Adipocyte (in vitro differentiated cells): ENCODE data around the gene GNS.

Experiments
- DNase-seq: peaks from one replicate; pipeline ENCODE4 v3.0.0-alpha.2; 2015; ENCODE audit warnings: low read depth
- H3K27me3 ChIP-seq: replicated peaks from 2 replicates; pipeline ENCODE4 v1.7.0; 2013; ENCODE audit warnings: mild to moderate bottlenecking, low read length, moderate library complexity; ENCODE audit not compliant: control insufficient read depth, insufficient read depth
- H3K36me3 ChIP-seq: 2 replicates; pipeline ENCODE4 v1.7.0; 2013; ENCODE audit warnings: low read length, mild to moderate bottlenecking, moderate library complexity; ENCODE audit not compliant: control insufficient read depth, insufficient read depth, severe bottlenecking
- H3K4me1 ChIP-seq: 2 replicates; pipeline ENCODE4 v1.7.0; 2013; ENCODE audit warnings: mild to moderate bottlenecking, low read length, moderate library complexity; ENCODE audit not compliant: control insufficient read depth, insufficient read depth
- H3K4me3 ChIP-seq: 2 replicates; pipeline ENCODE4 v1.7.0; 2013; ENCODE audit warnings: mild to moderate bottlenecking, low read length, moderate library complexity
- H3K9ac ChIP-seq: 2 replicates; pipeline ENCODE4 v1.7.0; 2013; ENCODE audit warnings: mild to moderate bottlenecking, low read length, moderate library complexity
- H3K9me3 ChIP-seq: 2 replicates; pipeline ENCODE4 v1.7.0; 2013; ENCODE audit warnings: mild to moderate bottlenecking, low read length, moderate library complexity; ENCODE audit not compliant: control insufficient read depth

The GNS gene

GRCh38 chr12:64746663-64747062 lies 12.5 kb downstream of the GNS start:
- H3K36me3 ChIP-seq: peaks cover 51% of the 10 kb centered on the region

GRCh38 chr12:64745980-64746379 lies 13.2 kb downstream of the GNS start:
- Histone ChIP-seq H3K9ac (no peak overlapping the region), H3K4me1 (peaks cover 16% of the 10 kb centered on the region), H3K4me3 (no peak overlapping the region), H3K27me3 (no peaks in the 10 kb centered on the region), H3K9me3 (no peaks in the 10 kb centered on the region), H3K36me3 (peaks cover 58% of the 10 kb centered on the region)
- DNase-seq: no peak

More at GRCh38 chr12:64746663-64747062, 12.5 kb downstream of the GNS start:
- Histone ChIP-seq H3K4me1 (peaks cover 16% of the 10 kb centered on the region), H3K4me3 (no peak overlapping the region), H3K9me3 (no peaks in the 10 kb centered on the region), H3K9ac (no peak overlapping the region), H3K27me3 (no peaks in the 10 kb centered on the region)
- no peak for DNase-seq

- no peaks in the 10 kb centered on the region for H3K27me3 ChIP-seq
- H3K36me3 ChIP-seq: peaks cover 58% of the 10 kb centered on the region
- no peaks in the 10 kb centered on the region for H3K9me3 ChIP-seq
- DNase-seq: no peak
- H3K9ac ChIP-seq: no peak overlapping the region
- peaks cover 16% of the 10 kb centered on the region for H3K4me1 ChIP-seq
- H3K4me3 ChIP-seq: no peak overlapping the region
Observed at GRCh38 chr12:64745259-64745807, 13.9 kb downstream of the GNS start.

GRCh38 chr12:64744422-64745258 lies 14.6 kb downstream of the GNS start:
- peak; percentile 33 for DNase-seq
- Histone ChIP-seq H3K27me3 (no peaks in the 10 kb centered on the region), H3K36me3 (peaks cover 59% of the 10 kb centered on the region)

GRCh38 chr12:64743206-64743605 lies 16.0 kb downstream of the GNS start:
- Histone ChIP-seq H3K4me3 (no peak overlapping the region), H3K9me3 (no peaks in the 10 kb centered on the region), H3K36me3 (peaks cover 69% of the 10 kb centered on the region), H3K4me1 (peaks cover 16% of the 10 kb centered on the region), H3K27me3 (no peaks in the 10 kb centered on the region), H3K9ac (no peak overlapping the region)
- DNase-seq: no peak

More at GRCh38 chr12:64744422-64745258, 14.6 kb downstream of the GNS start:
- H3K9me3 ChIP-seq: no peaks in the 10 kb centered on the region
- no peak overlapping the region for H3K9ac ChIP-seq
- peaks cover 16% of the 10 kb centered on the region for H3K4me1 ChIP-seq
- peak overlapping the region; percentile 44 for H3K4me3 ChIP-seq

GRCh38 chr12:64742416-64742815 lies 16.8 kb downstream of the GNS start:
- no peak for DNase-seq
- Histone ChIP-seq H3K27me3 (no peaks in the 10 kb centered on the region), H3K9me3 (no peaks in the 10 kb centered on the region), H3K4me3 (no peak overlapping the region), H3K9ac (no peak overlapping the region), H3K36me3 (peaks cover 73% of the 10 kb centered on the region), H3K4me1 (peaks cover 16% of the 10 kb centered on the region)

- Histone ChIP-seq H3K9ac (no peak overlapping the region), H3K27me3 (no peaks in the 10 kb centered on the region), H3K9me3 (no peaks in the 10 kb centered on the region), H3K36me3 (peaks cover 86% of the 10 kb centered on the region), H3K4me1 (peaks cover 8% of the 10 kb centered on the region), H3K4me3 (no peak overlapping the region)
- DNase-seq: no peak
Observed at GRCh38 chr12:64740646-64741045, 18.6 kb downstream of the GNS start.

- DNase-seq: no peak
- no peak overlapping the region for H3K4me3 ChIP-seq
- H3K4me1 ChIP-seq: peaks cover 6% of the 10 kb centered on the region
- H3K9me3 ChIP-seq: no peaks in the 10 kb centered on the region
- peaks cover 93% of the 10 kb centered on the region for H3K36me3 ChIP-seq
- no peak overlapping the region for H3K9ac ChIP-seq
- no peaks in the 10 kb centered on the region for H3K27me3 ChIP-seq
Observed at GRCh38 chr12:64739778-64740177, 19.4 kb downstream of the GNS start.

GRCh38 chr12:64737539-64737938 lies 21.7 kb downstream of the GNS start:
- Histone ChIP-seq H3K9ac (no peak overlapping the region), H3K4me1 (no peaks in the 10 kb centered on the region), H3K27me3 (no peaks in the 10 kb centered on the region), H3K9me3 (no peaks in the 10 kb centered on the region), H3K36me3 (peaks cover 85% of the 10 kb centered on the region), H3K4me3 (no peak overlapping the region)
- DNase-seq: no peak

- H3K36me3 ChIP-seq: peaks cover 81% of the 10 kb centered on the region
- H3K9me3 ChIP-seq: no peaks in the 10 kb centered on the region
- no peaks in the 10 kb centered on the region for H3K27me3 ChIP-seq
- H3K4me3 ChIP-seq: no peak overlapping the region
- H3K4me1 ChIP-seq: no peaks in the 10 kb centered on the region
- no peak overlapping the region for H3K9ac ChIP-seq
- no peak for DNase-seq
Observed at GRCh38 chr12:64736771-64737170, 22.4 kb downstream of the GNS start.

- H3K36me3 ChIP-seq: peaks cover 81% of the 10 kb centered on the region
- no peak for DNase-seq
Observed at GRCh38 chr12:64735442-64735841, 23.8 kb downstream of the GNS start.

More at GRCh38 chr12:64735442-64735841, 23.8 kb downstream of the GNS start:
- H3K4me3 ChIP-seq: no peak overlapping the region
- peaks cover 2% of the 10 kb centered on the region for H3K4me1 ChIP-seq
- H3K9me3 ChIP-seq: no peaks in the 10 kb centered on the region
- H3K9ac ChIP-seq: no peak overlapping the region
- no peaks in the 10 kb centered on the region for H3K27me3 ChIP-seq
